ENCODE measurements around the gene RIC1. TPM values are rescaled to one million over a fixed set of nuclear protein-coding genes. Genes with fewer than 3 reads are reported as not detected.

RIC1 gene
- total and polyA plus RNA-seq, 2 of the 4 experiments (the other 2 are of a cell fraction): 28.8 to 76.9 TPM

DNA sequence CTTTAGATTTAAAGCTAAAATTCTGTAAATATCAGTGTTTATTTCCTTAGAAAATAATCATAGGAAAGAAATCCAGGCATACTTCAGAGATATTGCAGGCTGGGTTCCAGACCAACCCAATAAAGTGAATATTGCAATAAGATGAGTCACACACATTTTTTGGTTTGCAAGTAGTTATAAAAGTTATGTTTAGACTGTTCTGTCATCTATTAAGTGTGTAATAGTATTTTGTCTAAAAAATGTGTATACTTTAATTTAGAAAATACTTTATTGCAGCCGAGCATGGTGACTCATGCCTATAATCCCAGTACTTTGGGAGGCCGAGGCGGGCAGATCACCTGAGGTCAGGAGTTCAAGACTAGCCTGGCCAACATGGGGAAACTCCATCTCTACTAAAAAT is 6.9 kb upstream of the RIC1 start:
- Histone ChIP-seq H2BK120ac (ENCODE audit: low read depth, low read length) (no peak overlapping the region), H3K79me1 (ENCODE audit: low read depth in 1 of 2, low read length in 2 of 2) (peaks cover 27 to 49% of the 10 kb centered on the region in 2 experiments), H3K23ac (ENCODE audit: low read depth, low read length) (no peak overlapping the region), H3K9ac (ENCODE audit: low read depth, low read length) (no peak overlapping the region), H3K4ac (ENCODE audit: low read depth, low read length) (no peak overlapping the region), H3K4me3 (ENCODE audit: insufficient read depth, low read depth, low read length) (no peak overlapping the region), H2AK5ac (ENCODE audit: low read depth, low read length) (no peak overlapping the region), H3K9me1 (ENCODE audit: insufficient read depth, low read length) (peaks cover 3% of the 10 kb centered on the region; the same call in 1 of the 2 replicates), H3K27me3 (ENCODE audit: control insufficient read depth, insufficient read depth, low read length) (no peaks in the 10 kb centered on the region), H3K4me1 (ENCODE audit: control insufficient read depth, insufficient read depth, low read length) (peaks cover 2% of the 10 kb centered on the region), H4K5ac (ENCODE audit: low read depth, low read length) (no peak overlapping the region), H3K56ac (ENCODE audit: extremely low read depth, insufficient read depth, low read length) (no peak overlapping the region), H3K36me3 (ENCODE audit: control insufficient read depth, insufficient read depth, low read length) (no peaks in the 10 kb centered on the region), H2AFZ (replicated peaks; ENCODE audit: low read length, poor library complexity) (no peak overlapping the region), H2BK5ac (ENCODE audit: low read depth, low read length, poor library complexity, severe bottlenecking) (peak overlapping the region; percentile 87), H3K18ac (ENCODE audit: low read depth, low read length) (no peak overlapping the region), H3K4me2 (ENCODE audit: low read depth, low read length) (no peak overlapping the region), H3K14ac (replicated peaks; ENCODE audit: low read depth, low read length) (no peak overlapping the region), H3K27ac (ENCODE audit: insufficient read depth, low read length) (0 out of 2 replicates have a peak overlapping the region, but pooled peaks have one; percentile 89), H2AK9ac (replicated peaks; ENCODE audit: low read depth, low read length, poor library complexity) (no peak overlapping the region), H2BK20ac (ENCODE audit: low read depth, low read length) (no peak overlapping the region), H4K8ac (ENCODE audit: low read depth in 2 of 2, low read length in 2 of 2) (no peak overlapping the region), H3K9me3 (ENCODE audit: control insufficient read depth, insufficient read depth, low read length) (no peaks in the 10 kb centered on the region), H4K91ac (ENCODE audit: insufficient read depth, low read depth, low read length) (no peak overlapping the region), H4K20me1 (ENCODE audit: insufficient read depth, low read length) (no peaks in the 10 kb centered on the region), H2BK15ac (ENCODE audit: low read depth, low read length) (no peak overlapping the region)
- ATAC-seq (ENCODE audit: low read depth) (peak; percentile 76), DNase-seq (peak; percentile 91)
- TF ChIP-seq FOS (IDR thresholded peaks at IDR 0.05; ENCODE audit: low read depth, low read length) (peak; percentile 90), BHLHE40 (IDR thresholded peaks at IDR 0.05; ENCODE audit: low read depth, low read length) (peak; percentile 66), NFE2L2 (IDR thresholded peaks at IDR 0.05; ENCODE audit: low read depth, low read length) (no peak), MAFK (IDR thresholded peaks at IDR 0.05; ENCODE audit: low read depth, low read length) (peak; percentile 15; the same call in 1 of the 2 replicates), CEBPB (IDR thresholded peaks at IDR 0.05; ENCODE audit: low read depth, low read length) (peak; percentile 93), RFX5 (IDR thresholded peaks at IDR 0.05; ENCODE audit: low read depth, low read length) (no peak)
- intact Hi-C loops (cut with micrococcal nuclease): no loop called here
- ChIA-PET POLR2A (ENCODE audit: unreplicated experiment) (interaction anchor here (1.5 kb wide), 1 partner anchor 96 kb away, joined by 3 read pairs; no protein-coding TSS in a partner anchor), CTCF (interaction anchor here (1.4 kb wide), 1 partner anchor 22 kb away, joined by 3 read pairs; no protein-coding TSS in a partner anchor)
- WGBS, 2 experiments (ENCODE audit: extremely low coverage in 2 of 2, insufficient read length in 1 of 2): no CpG with 5 or more reads among the region's 3 CpGs
- dilution Hi-C loops (cut with HindIII; ENCODE audit: low sequenced_read_pairs, unreplicated experiment): no loop called here
- in situ Hi-C loops (cut with MboI; ENCODE audit: low sequenced_read_pairs): no loop called here
- no TSS peak for BruUV-seq (replicated peaks)
